NCI-H526 (cell line): Measurements from ENCODE around the gene APPL2.

ENCODE experiments used
- DNase-seq, 2 experiments: peaks; one replicate each; lab custom pipeline; 2025; lab: John Stamatoyannopoulos, UW

Gene APPL2, protein sequence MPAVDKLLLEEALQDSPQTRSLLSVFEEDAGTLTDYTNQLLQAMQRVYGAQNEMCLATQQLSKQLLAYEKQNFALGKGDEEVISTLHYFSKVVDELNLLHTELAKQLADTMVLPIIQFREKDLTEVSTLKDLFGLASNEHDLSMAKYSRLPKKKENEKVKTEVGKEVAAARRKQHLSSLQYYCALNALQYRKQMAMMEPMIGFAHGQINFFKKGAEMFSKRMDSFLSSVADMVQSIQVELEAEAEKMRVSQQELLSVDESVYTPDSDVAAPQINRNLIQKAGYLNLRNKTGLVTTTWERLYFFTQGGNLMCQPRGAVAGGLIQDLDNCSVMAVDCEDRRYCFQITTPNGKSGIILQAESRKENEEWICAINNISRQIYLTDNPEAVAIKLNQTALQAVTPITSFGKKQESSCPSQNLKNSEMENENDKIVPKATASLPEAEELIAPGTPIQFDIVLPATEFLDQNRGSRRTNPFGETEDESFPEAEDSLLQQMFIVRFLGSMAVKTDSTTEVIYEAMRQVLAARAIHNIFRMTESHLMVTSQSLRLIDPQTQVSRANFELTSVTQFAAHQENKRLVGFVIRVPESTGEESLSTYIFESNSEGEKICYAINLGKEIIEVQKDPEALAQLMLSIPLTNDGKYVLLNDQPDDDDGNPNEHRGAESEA

DNA sequence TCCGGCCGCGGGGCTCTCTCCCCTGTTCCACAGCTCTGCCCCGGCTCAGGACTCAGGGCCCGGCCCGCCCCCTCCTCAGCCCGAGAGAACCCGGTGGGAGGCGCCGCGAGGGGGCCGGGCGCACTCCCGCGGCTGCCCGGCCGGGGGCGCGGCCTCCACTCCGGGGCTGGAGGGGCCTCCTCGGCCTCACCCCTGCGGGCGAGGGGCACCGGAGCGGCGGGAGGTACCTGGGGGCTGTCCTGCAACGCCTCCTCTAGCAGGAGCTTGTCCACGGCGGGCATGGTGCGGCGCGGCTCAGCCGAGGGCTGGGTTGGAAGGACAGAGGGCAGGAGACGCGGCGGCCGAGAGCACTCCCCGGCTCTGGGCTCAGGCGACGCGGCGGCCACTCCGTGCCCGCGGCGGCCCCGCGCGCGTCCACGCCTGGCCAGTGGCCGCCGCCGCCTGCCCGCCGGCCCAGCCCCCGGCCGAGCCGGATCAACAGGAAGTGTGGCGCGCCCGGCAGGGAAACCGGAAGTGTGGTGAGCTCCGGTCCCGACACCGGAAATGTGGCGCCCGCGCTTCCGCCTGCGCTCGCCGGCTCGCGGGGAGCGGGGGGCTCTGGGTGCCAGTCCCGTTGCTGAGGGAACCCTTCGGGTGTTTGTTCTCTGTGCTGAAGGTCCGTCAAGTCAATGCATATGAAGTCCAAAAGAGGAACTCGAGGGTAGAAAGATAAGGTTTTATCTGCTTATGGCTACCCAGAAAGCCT lies at the start of gene APPL2:
Gene APPL2, minus strand, starts transcription at position 443 of the 745 bp plus-strand sequence. Its CDS starts 162 bp downstream, at position 281.
- peak; percentile 60 to 93 for DNase-seq

DNA sequence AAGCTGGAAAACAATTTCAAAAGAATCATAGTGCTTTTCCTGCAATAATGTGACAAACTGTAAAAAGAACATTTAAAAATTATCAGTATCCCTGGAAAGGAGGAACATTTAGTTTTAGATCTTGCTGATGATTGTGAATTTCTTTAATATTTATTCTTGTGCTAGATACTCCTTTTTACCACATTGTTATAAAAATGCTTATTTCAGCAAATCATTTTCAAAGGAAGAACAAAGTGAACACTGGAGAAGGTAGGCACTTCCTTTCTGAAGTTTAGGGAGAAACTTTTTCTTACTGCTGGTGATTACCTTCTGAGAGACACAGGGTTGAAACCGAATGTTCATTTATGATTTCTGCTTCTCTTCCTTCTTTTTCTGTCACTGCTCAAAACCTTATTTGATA lies 49.4 kb upstream of the APPL2 start:
- DNase-seq, result no peak

DNA sequence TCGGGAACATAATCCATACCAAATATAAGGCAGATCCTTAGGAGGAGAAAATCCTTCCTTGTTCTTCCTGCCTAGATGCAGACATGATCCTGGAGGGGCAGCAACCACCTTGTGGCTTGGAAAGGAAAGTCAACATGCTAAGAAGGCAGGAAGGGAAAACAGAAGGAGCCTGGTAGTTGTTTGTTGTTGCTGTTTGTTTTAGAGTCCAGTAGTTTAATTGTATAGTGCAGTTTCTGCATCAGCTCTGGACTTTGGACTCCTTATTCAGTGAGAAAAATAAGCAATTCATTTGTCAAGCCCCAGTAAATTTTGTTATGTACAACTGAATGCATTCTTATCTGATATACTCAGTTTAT lies 45.7 kb upstream of the APPL2 start:
- DNase-seq, result no peak

DNA sequence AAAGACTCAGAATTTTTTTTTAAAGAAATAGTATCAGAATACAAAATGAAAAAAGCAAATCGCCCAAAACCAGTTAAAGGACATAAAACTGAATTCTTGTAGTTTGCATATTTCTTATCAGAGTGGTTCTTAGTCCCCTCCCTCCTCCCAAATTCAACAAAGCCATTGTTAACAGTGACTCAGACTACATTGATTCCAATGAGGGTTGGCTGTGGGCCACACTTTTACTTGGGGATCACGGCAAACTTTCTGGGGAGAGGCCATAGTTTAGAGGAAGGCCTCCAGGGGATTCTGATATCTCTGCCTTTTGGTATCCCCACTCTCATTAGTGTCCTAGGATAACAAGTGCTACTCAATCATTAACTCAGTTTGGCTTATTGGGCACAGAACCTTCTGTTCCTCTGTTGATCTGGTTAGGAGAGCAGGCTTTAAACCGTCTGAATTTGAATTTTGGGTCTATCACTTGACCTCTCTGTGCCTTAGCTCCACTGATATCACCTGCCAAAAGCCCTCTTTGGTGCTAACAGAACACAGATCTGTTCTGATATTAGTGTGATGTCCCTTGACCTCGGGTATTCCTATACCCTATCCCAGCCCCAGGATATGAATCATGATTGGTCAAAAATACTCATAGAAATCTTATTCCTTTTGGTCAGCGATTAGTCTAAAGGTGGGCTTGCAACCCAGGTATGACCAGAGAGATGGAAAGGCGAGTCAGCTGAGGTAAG lies 45.2 kb upstream of the APPL2 start:
- DNase-seq, result no peak

DNA sequence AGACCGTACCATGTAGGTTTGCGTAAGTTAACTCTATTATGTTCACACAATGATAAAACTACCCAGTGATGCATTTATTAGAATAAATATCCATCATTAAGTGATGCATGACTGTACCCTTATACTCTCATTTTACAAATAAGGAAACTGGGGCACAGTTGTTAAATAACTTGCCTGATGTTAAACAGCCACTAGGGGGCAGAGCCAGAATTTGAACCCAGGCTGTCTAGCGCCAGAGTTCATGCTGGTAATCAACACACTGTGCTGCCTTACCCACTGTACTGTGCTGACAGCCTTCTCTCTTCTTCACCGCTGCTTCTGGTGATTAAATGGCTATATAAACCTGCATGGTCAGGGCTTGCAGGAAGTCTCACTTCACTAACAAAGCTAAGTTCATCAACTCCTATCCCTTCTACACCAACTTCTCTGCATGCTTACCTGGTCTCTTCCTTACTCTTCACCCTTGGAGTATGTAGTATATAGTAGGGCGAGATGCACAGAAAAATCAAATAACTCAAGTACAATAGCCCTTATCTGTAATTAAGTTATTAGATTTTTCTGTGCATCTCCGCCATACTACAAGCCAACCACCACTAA lies 43.6 kb upstream of the APPL2 start:
- peak in 1 of 2 experiments; percentile 30 for DNase-seq

DNA sequence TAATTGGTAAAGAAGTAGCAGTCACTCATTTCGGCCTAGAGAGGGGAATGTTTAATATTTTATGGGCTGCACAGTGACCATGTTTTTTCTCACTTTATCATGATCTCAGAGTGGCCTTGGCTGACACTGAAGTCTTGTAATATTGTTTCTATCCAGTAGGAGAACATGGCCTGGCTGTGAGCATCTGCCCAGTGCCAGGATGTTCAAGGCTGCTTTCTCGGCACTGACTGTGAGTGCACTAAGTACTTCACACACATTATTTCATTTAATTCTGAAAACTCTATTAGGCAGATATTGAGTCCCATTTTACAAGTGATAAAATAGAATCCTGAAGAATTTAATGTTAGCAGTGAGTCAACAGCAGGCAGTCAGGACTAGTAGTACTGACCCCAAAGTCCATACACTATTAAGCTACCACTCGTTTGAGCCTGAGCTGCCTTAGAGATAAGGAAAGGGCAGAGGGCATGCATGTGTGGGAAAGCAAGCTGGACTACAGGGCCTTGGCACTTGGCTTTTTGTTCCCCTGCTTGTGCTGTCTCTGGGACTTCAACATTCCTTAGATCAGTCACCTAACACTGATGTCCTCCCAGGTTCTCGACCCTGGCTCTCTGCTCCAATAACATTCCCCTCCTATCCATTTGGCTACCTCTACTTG lies 42.2 kb upstream of the APPL2 start:
- no peak for DNase-seq

DNA sequence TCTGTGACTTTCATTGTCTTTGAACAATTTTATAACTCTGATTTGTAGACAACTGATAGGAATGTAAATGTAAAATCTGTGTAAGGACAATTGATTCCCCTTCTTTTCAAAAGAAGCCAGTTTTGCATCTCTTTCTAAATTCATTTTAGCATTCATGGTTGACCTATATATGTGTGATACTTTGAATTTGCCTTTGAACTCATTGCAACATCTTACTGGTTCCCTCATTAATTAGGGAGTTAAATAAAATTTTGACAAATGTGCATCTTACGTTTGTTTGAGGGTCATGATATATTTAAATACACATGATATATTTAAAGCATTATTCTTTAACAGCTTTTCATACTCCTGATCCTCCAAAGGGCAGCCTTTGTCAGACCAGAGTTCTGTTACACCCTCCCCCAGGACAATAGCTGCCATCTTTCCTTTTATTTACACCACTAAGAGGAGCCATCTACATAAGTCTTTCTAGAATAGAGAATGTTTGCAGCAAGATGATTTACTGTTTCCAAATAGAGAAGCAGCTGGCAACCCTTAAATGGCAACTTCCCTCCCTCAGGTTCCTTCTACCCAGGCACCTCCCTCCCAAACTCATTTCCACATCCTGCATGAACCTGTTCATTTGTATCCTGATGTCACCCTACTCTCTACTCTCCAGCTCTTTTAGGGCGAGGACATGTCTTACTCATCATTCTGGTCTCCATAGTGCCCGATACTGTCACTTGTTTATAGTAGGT lies 40.2 kb upstream of the APPL2 start:
- DNase-seq, result peak in 1 of 2 experiments; percentile 5

DNA sequence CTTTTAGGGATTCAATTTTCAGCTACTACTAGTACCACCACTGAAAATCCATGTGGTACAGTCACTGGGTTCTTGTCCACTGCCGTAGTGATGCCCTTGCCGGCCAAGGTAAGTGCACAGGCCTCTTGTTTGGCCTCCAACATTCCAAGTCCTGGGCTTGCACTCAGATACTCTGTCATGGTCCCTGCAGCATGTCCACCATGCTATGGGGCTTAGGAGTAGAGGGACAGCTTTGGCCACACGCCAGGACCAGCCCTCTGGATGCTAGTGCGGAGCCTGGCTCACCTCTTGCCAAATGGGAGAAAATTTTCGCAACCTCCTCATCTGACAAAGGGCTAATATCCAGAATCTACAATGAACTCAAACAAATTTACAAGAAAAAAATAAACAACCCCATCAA lies 38.6 kb upstream of the APPL2 start:
- no peak for DNase-seq

DNA sequence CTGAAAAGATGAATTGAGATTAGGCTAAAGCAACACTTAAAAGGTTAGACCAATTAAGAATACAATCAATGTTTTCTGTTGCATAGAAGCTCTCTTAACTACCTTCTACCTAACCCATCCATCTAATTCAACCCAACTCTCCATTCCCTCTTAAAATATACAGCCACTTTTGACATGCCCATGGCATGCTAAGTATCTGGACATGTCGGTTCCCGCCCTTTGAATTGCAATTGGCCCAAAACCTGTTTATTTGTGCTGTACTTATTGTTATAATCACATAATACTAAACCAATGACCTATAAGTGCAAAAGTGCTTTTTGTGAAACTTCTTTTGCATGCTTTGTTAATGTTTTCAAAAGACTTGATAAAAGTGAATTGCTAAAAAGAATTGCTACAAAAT lies 37.6 kb upstream of the APPL2 start:
- no peak for DNase-seq

DNA sequence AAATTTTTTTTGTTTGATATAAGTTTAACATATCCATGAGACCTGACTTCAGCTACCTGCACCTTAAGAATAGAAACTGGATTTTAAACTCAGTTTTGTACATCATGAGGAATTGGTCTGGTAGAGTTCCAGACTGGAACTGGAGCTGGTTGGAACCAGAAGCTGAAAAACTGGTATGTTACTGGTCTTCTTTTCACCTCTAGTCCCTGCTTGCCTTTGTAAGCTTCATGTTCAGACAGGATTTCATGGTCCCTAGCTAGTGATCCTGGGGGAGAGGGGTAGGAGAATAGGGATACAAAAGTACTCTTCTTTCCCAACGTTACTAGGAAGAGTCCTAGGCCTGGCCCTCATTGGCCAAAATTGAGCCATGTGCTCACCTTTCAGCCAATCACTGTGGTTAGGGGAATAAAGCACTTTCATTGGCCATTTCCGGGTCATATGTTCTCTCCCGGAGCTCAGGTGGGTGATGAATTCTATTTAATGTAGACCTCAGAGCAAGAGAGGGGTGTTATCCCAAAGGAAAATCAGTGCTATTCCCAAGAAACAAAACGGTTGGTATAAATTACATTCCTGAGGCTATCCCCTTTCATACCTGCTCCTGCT lies 36.9 kb upstream of the APPL2 start:
- DNase-seq, result no peak

DNA sequence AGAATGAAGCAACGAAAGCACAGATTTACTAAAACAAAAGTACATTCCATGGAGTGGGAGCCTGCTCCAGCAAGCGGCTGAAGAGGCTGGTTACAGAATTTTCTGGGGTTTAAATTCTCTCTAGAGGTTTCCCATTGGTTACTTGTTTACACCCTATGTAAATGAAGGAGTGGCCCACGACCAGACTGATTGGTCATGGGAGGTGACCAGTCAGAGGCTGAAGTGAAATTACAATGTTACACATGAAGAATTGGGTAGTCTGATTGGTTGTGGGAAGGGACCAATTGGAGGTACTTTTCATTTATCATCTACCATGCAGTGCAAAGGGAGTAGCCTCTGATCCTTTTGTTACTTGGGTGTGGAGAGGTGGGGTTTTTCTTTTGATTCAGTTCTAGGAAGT lies 36.2 kb upstream of the APPL2 start:
- no peak for DNase-seq

DNA sequence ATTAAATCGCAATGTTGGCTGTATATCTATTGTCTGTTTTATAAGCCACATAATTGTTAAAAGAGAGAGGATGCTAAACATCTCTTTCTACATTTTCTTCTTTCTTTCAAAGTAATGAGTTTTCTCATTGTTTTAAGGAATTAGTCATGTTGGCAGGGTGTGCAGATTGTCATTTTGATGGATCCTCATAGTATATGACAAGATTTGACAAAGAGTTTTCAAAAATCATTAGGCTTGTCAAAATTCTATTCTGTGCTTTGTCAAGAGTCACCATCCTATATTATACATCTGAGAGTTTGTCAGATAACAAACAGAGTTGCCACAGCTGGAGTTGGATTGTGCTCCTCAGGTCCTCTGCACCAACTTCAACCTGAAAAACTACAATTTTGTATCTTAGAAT lies 35.4 kb upstream of the APPL2 start:
- DNase-seq, result no peak

DNA sequence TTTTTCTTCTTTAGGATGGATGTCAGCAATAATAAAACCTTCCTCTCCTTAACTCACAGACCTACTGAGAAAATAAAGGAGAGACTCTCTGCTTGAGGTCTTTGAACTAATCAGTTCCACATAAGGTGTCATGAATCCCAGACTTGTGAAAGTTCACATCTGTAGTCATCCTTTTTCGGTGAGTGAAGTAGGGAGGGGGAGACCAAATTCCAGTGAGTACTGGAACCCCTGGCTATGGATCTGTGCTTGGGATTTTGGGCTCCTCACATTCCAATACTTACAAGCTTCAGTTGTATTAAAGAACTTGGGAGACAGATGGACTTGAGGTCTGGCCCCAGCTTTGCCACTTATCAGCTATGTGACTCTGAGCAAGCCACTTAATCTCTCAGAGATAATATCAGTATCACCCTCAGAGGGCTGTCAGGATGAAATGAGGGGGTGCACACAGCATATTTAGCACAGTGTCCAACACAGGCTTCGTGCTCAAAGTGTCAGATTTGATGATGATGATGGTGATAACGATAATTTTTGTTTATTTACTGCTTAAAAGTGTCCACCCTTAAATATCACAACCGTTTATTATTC lies 34.8 kb upstream of the APPL2 start:
- no peak for DNase-seq

DNA sequence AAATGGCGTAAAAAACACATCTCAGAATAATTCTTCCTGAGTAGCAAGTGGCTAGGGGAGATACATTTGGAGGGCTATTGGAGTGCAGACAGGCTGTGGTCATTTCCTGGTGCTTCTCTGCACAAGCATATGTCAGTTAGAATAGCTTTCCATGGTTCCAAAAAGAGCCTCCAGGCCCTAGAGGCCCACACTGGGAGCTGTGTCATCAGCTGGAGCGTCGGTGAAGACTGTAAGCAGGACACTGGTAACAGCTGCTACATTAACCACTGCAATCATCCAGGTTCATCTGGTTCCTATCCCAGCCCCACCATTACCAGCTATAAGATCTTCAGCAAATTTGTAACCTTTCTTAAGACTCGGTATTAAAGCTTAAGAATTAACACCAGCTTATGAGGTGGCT lies 31.7 kb upstream of the APPL2 start:
- no peak for DNase-seq

DNA sequence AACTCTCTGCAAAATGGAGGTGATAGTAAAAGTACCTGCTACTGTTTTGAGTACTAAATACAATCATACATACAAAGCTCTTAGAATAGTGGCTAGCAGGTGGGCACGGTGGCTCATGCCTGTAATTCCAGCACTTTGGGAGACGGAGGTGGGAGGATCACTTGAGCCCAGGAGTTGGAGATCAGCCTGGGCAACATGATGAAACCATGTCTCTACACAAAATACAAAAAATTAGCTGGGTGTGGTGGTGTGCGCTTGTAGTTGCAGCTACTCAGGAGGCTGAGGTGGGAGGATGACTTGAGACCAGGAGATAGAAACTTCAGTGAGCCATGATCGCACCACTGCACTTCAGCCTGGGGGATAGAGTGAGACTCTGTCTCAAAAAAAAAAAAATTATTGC lies 28.8 kb upstream of the APPL2 start:
- no peak for DNase-seq

DNA sequence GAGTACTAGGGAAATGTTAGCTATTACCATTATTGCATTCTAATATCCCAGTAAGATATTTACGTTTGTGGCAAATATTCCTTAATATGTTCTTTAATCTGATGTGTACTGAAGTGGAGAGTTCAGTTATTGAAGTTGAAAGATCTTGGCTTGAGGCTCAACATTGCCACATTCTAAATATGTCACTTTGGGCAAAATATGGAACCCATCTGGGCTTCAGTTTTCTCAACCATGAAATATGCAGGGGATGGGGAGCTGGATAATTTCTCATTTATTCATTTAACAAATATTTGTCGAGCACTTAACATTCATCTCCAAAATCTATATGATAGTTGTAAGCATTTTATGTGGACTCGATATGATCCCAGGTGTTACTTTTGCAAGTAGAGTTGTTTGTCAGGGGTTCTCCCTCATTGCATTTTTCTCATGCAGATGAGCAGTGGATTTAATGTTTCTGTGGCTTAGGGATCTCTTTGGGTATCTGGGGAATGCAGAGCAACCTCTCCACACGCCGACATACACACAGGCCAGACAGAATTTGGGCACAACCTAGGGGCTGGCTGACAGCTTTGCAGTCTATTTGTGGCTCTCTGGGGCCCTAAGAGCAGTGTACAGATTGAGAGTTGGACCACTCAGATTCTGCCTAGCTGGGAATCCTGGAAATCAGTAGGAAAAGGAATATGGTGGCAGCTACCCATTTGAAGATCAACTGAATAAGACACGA lies 26.6 kb upstream of the APPL2 start:
- DNase-seq, result no peak

DNA sequence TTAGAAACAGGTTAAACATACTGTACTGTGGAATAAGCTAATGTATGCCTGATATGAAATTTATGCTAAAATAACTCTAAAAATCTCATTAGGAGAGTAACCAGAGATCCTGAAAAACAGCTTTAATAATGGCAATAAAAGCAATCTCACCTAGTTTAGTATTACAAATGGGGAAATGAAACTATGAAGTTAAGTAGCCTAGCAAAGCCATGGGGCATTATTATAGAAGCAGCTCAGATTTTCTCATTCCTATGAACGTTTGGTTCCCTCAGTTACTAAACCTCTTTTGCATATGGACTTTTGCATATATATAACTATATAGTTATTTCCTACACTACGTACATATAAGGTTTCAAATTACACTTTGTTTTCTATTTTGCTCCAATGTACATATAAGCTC lies 25.0 kb upstream of the APPL2 start:
- peak; percentile 24 to 62 for DNase-seq

DNA sequence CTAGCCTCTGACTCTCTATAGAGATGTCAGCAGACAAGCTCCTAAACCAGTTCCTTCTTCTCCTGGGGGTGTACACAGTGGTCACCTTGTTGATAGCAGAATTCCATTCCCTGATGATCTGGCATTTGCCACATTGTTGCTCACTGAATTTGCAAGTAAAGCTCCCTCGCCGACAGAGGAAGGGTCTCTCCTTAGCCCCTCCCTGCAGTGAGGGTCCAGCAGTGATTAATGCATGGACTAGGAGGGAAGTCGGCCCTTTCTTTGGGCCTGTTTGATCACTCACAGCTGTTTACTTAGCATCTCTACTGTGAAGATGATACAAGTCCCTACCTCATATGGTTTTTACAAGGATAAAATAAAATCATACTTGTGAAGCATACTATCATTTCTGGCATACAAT lies 23.3 kb upstream of the APPL2 start:
- no peak for DNase-seq

DNA sequence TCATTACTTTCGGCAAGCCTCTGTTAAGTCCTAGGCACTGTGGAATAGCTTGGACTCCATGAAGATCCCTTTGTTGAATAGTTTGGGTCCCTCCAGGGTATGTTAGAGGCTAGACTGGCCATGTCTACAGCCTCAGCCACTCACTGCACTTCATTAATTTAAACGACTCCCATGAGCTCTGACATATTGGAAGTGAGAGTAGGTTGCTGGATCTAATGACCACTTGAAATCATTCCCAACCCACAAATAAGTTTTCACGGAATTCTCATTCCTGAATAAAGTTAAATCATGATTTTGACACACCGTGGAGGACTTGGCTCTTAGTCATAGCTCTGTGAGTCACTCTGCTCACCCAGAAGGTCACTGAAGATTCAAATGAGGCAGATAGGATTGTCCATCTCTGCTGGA lies 21.4 kb upstream of the APPL2 start:
- no peak for DNase-seq
